ENCODE data around the gene OR52E5.

OR52E5 gene

DNA sequence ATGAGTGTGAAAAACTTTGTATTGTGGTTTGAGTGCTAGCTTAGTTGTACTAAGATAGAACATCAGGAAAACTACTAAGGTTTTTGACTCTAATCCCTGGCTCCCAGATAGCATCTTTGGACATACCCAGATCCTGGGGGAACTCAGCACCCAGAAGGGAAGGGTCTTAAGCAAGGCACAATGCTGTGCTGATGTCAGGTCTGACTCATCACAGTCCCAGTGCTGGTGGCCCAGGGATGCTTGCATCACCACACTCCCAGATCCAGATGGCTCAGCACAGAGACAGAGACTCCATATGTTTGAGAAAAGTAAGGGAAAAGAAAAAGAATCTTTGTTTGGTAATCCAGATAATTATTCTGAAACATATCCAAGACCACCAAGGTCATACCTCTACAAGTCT is 30.8 kb downstream of the OR52E5 start:
- TF ChIP-seq, protein P1, sequence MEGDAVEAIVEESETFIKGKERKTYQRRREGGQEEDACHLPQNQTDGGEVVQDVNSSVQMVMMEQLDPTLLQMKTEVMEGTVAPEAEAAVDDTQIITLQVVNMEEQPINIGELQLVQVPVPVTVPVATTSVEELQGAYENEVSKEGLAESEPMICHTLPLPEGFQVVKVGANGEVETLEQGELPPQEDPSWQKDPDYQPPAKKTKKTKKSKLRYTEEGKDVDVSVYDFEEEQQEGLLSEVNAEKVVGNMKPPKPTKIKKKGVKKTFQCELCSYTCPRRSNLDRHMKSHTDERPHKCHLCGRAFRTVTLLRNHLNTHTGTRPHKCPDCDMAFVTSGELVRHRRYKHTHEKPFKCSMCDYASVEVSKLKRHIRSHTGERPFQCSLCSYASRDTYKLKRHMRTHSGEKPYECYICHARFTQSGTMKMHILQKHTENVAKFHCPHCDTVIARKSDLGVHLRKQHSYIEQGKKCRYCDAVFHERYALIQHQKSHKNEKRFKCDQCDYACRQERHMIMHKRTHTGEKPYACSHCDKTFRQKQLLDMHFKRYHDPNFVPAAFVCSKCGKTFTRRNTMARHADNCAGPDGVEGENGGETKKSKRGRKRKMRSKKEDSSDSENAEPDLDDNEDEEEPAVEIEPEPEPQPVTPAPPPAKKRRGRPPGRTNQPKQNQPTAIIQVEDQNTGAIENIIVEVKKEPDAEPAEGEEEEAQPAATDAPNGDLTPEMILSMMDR (IDR thresholded peaks at IDR 0.05; ENCODE audit: low read depth, low read length), result no peak
- no peak for TF ChIP-seq EZH2phosphoT487 (IDR thresholded peaks at IDR 0.05; ENCODE audit: low read depth)
- H3K9ac ChIP-seq (ENCODE audit: low read length), result no peak overlapping the region
- H3K4me1 ChIP-seq (ENCODE audit: low read length), result peaks cover 14% of the 10 kb centered on the region
- H3K27ac ChIP-seq (ENCODE audit: low read length), result no peak overlapping the region
- H3K36me3 ChIP-seq (replicated peaks; ENCODE audit: low read depth, low read length), result peaks cover 3% of the 10 kb centered on the region
- no peak overlapping the region for H3K4me3 ChIP-seq (ENCODE audit: low read length)
- 0 out of 2 replicates have a peak, but pooled peaks cover 6% of the 10 kb centered on the region for H3K9me3 ChIP-seq (ENCODE audit: insufficient read depth, low read length)
- H2AFZ ChIP-seq (ENCODE audit: low read depth, low read length), result no peak overlapping the region
- H4K20me1 ChIP-seq (ENCODE audit: insufficient read depth, low read length), result no peaks in the 10 kb centered on the region
- no peaks in the 10 kb centered on the region for H3K79me2 ChIP-seq (ENCODE audit: low read length)
- H3K27me3 ChIP-seq (ENCODE audit: low read depth, low read length), result no peaks in the 10 kb centered on the region
- no peak overlapping the region for H3K4me2 ChIP-seq (ENCODE audit: low read length)

DNA sequence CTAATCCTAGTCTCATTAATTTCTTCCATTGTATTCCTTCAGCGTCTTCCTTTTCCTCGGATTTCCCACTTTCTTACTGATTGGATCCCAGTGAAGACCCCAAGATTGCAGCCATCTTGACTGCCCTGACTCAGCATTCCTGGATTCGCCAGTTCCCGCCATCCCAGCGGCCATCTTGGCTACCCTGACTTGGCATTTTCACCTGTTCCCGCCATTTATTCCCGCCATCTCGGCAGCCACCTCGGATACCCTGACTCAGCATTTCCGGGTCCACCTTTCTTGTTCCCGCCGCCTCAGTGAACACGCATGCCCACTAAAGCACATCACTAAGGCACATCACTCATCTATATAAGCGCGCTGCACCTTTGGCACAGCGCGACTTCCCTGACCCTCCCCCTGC is 35.3 kb downstream of the OR52E5 start:
- Histone ChIP-seq H2AFZ (ENCODE audit: low read depth, low read length) (no peak overlapping the region), H3K4me2 (ENCODE audit: low read length) (no peak overlapping the region), H3K27me3 (ENCODE audit: low read depth, low read length) (no peaks in the 10 kb centered on the region), H3K36me3 (replicated peaks; ENCODE audit: low read depth, low read length) (peaks cover 3% of the 10 kb centered on the region), H3K4me1 (ENCODE audit: low read length) (peaks cover 5% of the 10 kb centered on the region), H3K4me3 (ENCODE audit: low read length) (no peak overlapping the region), H3K79me2 (ENCODE audit: low read length) (no peaks in the 10 kb centered on the region), H3K9me3 (ENCODE audit: insufficient read depth, low read length) (0 out of 2 replicates have a peak, but pooled peaks cover 6% of the 10 kb centered on the region), H3K9ac (ENCODE audit: low read length) (no peak overlapping the region), H4K20me1 (ENCODE audit: insufficient read depth, low read length) (no peaks in the 10 kb centered on the region), H3K27ac (ENCODE audit: low read length) (no peak overlapping the region)
- no peak for TF ChIP-seq EZH2phosphoT487 (IDR thresholded peaks at IDR 0.05; ENCODE audit: low read depth)
- TF ChIP-seq, protein P1 (IDR thresholded peaks at IDR 0.05; ENCODE audit: low read depth, low read length), result no peak

DNA sequence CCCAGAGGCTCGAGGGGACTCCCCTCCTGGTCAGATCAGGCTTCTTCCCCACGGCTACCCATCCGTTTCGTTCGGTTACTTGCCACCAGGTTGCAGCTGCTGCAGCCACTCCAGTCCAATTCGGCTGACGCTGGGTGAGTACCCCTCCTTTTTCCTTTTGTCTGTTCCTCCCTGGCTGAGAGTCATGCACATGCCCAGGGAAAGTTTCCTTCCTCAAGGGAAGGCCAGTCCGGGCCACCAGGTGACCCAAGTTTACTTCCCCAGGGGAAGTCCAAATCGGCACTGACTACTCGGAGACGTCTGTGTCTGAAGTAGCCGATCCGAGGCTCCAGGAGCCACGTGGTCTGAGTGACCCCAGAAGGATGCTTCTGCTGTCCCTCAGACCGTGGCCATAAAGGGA is 35.8 kb downstream of the OR52E5 start:
- Histone ChIP-seq H3K27ac (ENCODE audit: low read length) (no peak overlapping the region), H3K27me3 (ENCODE audit: low read depth, low read length) (no peaks in the 10 kb centered on the region), H3K4me3 (ENCODE audit: low read length) (no peak overlapping the region), H3K4me1 (ENCODE audit: low read length) (no peaks in the 10 kb centered on the region; the same call in 1 of the 2 replicates), H4K20me1 (ENCODE audit: insufficient read depth, low read length) (no peaks in the 10 kb centered on the region), H3K9ac (ENCODE audit: low read length) (no peak overlapping the region), H2AFZ (ENCODE audit: low read depth, low read length) (no peak overlapping the region), H3K36me3 (replicated peaks; ENCODE audit: low read depth, low read length) (peaks cover 2% of the 10 kb centered on the region), H3K9me3 (ENCODE audit: insufficient read depth, low read length) (0 out of 2 replicates have a peak, but pooled peaks cover 2% of the 10 kb centered on the region), H3K79me2 (ENCODE audit: low read length) (no peaks in the 10 kb centered on the region), H3K4me2 (ENCODE audit: low read length) (no peak overlapping the region)
- TF ChIP-seq, protein P1 (IDR thresholded peaks at IDR 0.05; ENCODE audit: low read depth, low read length), result no peak

DNA sequence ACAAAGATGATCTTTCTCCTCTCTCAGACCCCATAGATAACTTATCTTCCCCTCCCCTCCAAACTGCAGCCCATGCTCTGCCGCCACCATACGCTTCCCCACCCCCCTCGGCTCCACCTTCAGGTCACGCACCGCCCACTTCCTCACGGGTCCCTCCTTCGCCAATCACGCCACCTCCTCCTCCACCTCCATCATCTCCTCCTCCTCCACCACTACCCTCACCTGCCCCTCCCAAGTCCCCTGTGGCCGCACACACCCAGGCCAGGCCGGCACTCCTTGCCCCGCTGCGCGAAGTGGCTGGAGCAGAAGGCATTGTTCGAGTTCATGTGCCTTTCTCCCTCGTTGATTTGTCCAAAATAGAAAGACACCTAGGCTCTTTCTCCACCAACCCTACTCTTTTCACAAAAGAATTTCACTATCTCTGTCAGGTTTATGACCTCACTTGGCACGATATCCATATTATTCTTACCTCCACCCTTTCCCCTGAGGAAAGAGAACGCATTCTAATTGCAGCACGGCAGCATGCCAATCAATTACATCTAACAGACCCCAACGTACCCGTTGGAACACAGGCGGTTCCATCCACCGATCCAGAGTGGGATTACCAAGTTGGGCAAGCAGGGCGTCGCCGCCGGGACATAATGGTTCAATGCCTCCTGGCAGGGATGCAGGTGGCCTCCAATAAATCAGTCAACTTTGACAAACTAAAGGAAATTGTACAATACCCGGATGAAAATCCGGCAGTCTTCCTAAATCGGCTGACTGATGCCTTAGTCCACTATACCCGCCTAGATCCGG is 36.8 kb downstream of the OR52E5 start:
- Histone ChIP-seq H3K9ac (ENCODE audit: low read length) (no peak overlapping the region), H4K20me1 (ENCODE audit: insufficient read depth, low read length) (no peaks in the 10 kb centered on the region), H3K4me2 (ENCODE audit: low read length) (no peak overlapping the region), H3K36me3 (replicated peaks; ENCODE audit: low read depth, low read length) (no peaks in the 10 kb centered on the region), H3K27ac (ENCODE audit: low read length) (no peak overlapping the region), H3K79me2 (ENCODE audit: low read length) (no peaks in the 10 kb centered on the region), H3K4me1 (ENCODE audit: low read length) (no peaks in the 10 kb centered on the region), H3K4me3 (ENCODE audit: low read length) (no peak overlapping the region), H3K27me3 (ENCODE audit: low read depth, low read length) (no peaks in the 10 kb centered on the region), H3K9me3 (ENCODE audit: insufficient read depth, low read length) (no peaks in the 10 kb centered on the region), H2AFZ (ENCODE audit: low read depth, low read length) (no peak overlapping the region)
- TF ChIP-seq EZH2phosphoT487 (IDR thresholded peaks at IDR 0.05; ENCODE audit: low read depth), result no peak
- TF ChIP-seq, protein P1 (IDR thresholded peaks at IDR 0.05; ENCODE audit: low read depth, low read length), result no peak

Measured in OCI-LY3 (cell line).